LNCAP (cell line): ENCODE data around the gene SAMHD1.

ENCODE experiments used
- CTCF ChIP-seq: fragments of 450-650 bp; IDR thresholded peaks from 2 replicates; pipeline ENCODE4 v1.5.1; 2017; ENCODE audit warnings: mild to moderate bottlenecking

The SAMHD1 gene

GRCh38 chr20:36876473-36876833 is 75.1 kb downstream of the SAMHD1 start:
- no peak for TF ChIP-seq CTCF

- TF ChIP-seq CTCF = no peak
Observed at GRCh38 chr20:36875702-36876472, 75.6 kb downstream of the SAMHD1 start, which contains the start of gene TLDC2. TSS of gene TLDC2 (plus strand) at chr20:36876138. CDS start at chr20:36876175, 37 bp downstream.

DNA sequence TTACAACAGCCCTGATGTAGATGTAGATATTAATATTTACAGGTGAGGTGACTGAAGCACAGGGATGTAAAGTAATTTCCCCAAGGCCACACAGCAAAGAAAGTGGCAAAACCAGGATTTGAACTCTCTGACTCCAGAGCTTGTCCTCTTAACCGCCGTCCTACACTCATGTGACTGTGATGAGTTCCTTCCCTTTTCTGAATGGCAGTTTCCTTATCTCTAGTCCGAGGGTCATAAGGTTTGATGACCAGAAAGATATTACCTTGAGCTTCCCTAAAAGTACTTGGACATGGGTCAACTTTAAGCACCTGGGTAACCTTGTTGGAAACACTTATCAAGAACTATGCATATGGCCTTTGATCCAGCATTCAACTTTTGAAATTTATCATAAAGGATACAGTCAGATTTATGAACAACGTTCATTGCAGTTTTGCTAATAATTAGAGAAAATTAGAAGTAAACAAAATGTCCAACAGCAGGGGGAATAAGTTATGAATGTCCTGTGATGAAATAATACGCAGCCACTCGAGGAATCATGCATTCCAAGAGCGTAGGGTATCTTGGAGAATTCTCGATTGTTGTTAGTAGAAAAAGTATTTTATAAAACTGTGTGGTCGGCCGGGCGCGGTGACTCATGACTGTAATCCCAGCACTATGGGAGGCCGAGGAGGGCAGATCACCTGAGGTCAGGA is 77.9 kb downstream of the SAMHD1 start:
- TF ChIP-seq CTCF = no peak

- TF ChIP-seq CTCF = no peak
Observed at GRCh38 chr20:36872852-36873251, 78.7 kb downstream of the SAMHD1 start.

GRCh38 chr20:36871640-36872570 is 79.6 kb downstream of the SAMHD1 start:
- no peak for TF ChIP-seq CTCF

GRCh38 chr20:36866681-36867495 is 84.6 kb downstream of the SAMHD1 start:
- TF ChIP-seq CTCF = no peak

GRCh38 chr20:36866164-36866563 is 85.3 kb downstream of the SAMHD1 start:
- TF ChIP-seq CTCF = no peak
